GM12878 (cell line): Measurements from ENCODE around the gene TSHZ1. TPM values are rescaled to one million over a fixed set of nuclear protein-coding genes. Genes with fewer than 3 reads are reported as not detected.

Source experiments
- ATAC-seq: fragments of 200-7000 bp; cut with Tn5 transposase; 3 replicates; pipeline ENCODE4 v1.9.1; 2020; ENCODE audit warnings: mild to moderate bottlenecking, moderate library complexity
- BruUV-seq: library from RNA; stranded (reverse); fragments of 400-500 nt; replicated peaks from 2 replicates; lab custom pipeline; 2021; lab: Mats Ljungman, UMichigan
- CTCF ChIA-PET: fragments of 300-600 bp; sonication (Branson Sonifier 250); formaldehyde crosslinking; extraction: SDS; loops from one replicate; lab custom pipeline; 2021; ENCODE audit warnings: inconsistent platforms; lab: Yijun Ruan, JAX
- POLR2A ChIA-PET: fragments of 350-600 bp; formaldehyde crosslinking; extraction: SDS; loops from one replicate; lab custom pipeline; 2021; ENCODE audit warnings: inconsistent platforms; lab: Charles Lee
- RAD21 ChIA-PET: fragments of 300-600 bp; sonication (Branson Sonifier 250); formaldehyde crosslinking; loops from one replicate; lab custom pipeline; 2023; ENCODE audit warnings: antibody characterized with exemption; ENCODE audit not compliant: unreplicated experiment; lab: Charles Lee
- SMC1A ChIA-PET: fragments of 300-600 bp; sonication (Branson Sonifier 250); formaldehyde crosslinking; loops from one replicate; lab custom pipeline; 2023; ENCODE audit not compliant: unreplicated experiment, uncharacterized antibody; lab: Charles Lee
- DNase-seq: peaks from one replicate; pipeline ENCODE4 v3.0.0-alpha.2; 2011; ENCODE audit warnings: low read depth, low spot score
- FAIRE-seq: peaks from 3 replicates; lab custom pipeline; 2011; peaks lifted over from hg19 to GRCh38; lab: Jason Lieb, UNC
- H2AFZ ChIP-seq: 2 replicates; pipeline ENCODE4 v1.6.0; 2011; ENCODE audit warnings: low read depth, low read length, control low read depth; ENCODE audit not compliant: control insufficient read depth
- H3K27ac ChIP-seq: 2 replicates; pipeline ENCODE4 v1.5.1; 2011; ENCODE audit warnings: control low read depth; ENCODE audit not compliant: control insufficient read depth, insufficient read depth
- H3K27me3 ChIP-seq, 2 experiments: replicated peaks in 1 of 2; 2 replicates each; pipeline versions ENCODE4 v1.6.0 to v1.6.1; 2011; ENCODE audit warnings: low read length in 1 of 2; ENCODE audit not compliant: control insufficient read depth in 2 of 2, insufficient read depth in 2 of 2
- H3K36me3 ChIP-seq, 2 experiments: 2 replicates each; pipeline ENCODE4 v1.5.1; 2011; ENCODE audit warnings: low read length in 1 of 2; ENCODE audit not compliant: control insufficient read depth in 2 of 2, insufficient read depth in 2 of 2
- H3K4me1 ChIP-seq: 2 replicates; pipeline ENCODE4 v1.6.1; 2011; ENCODE audit warnings: mild to moderate bottlenecking, low read length, moderate library complexity, mixed read lengths; ENCODE audit not compliant: control insufficient read depth, insufficient read depth
- H3K4me2 ChIP-seq: 2 replicates; pipeline ENCODE4 v1.6.0; 2011; ENCODE audit warnings: control low read depth; ENCODE audit not compliant: control insufficient read depth, insufficient read depth
- H3K4me3 ChIP-seq: fragments of 200-600 bp; sonication (generic); 2 replicates; pipeline ENCODE4 v1.5.1; 2016
- H3K79me2 ChIP-seq: 2 replicates; pipeline ENCODE4 v1.6.0; 2011; ENCODE audit warnings: low read length; ENCODE audit not compliant: control insufficient read depth, insufficient read depth
- H3K9ac ChIP-seq: 2 replicates; pipeline ENCODE4 v1.8.0; 2011; ENCODE audit warnings: low read length, control low read depth, mixed read lengths; ENCODE audit not compliant: control insufficient read depth, insufficient read depth
- H3K9me3 ChIP-seq: replicated peaks from 3 replicates; pipeline ENCODE4 v1.5.1; 2011; ENCODE audit warnings: mild to moderate bottlenecking, low read length; ENCODE audit not compliant: control insufficient read depth, insufficient read depth
- H4K20me1 ChIP-seq: 2 replicates; pipeline ENCODE4 v1.6.0; 2011; ENCODE audit not compliant: control insufficient read depth, insufficient read depth
- ATF3 ChIP-seq: IDR thresholded peaks from 2 replicates; pipeline ENCODE4 v1.6.1; 2011; ENCODE audit warnings: low read depth, mild to moderate bottlenecking, low read length, moderate library complexity, borderline replicate concordance; ENCODE audit errors: extremely low read depth
- BRCA1 ChIP-seq: IDR thresholded peaks from 2 replicates; pipeline ENCODE4 v1.6.1; 2011; ENCODE audit warnings: low read depth, low read length, improper control_type of control experiment
- CUX1 ChIP-seq: IDR thresholded peaks from 2 replicates; pipeline ENCODE4 v1.6.1; 2012; ENCODE audit warnings: improper control_type of control experiment, low read depth, low read length; ENCODE audit not compliant: insufficient replicate concordance
- EZH2 ChIP-seq: IDR thresholded peaks from 2 replicates; pipeline ENCODE4 v1.6.1; 2012; ENCODE audit warnings: low read depth, mild to moderate bottlenecking, control low read depth, inconsistent platforms, low read length, borderline replicate concordance; ENCODE audit not compliant: control insufficient read depth
- MTA2 ChIP-seq: fragments of 450-650 bp; IDR thresholded peaks from 2 replicates; pipeline ENCODE4 v1.6.1; 2016; ENCODE audit warnings: low read depth, mild to moderate bottlenecking, moderate library complexity
- SREBF2 ChIP-seq: IDR thresholded peaks from 2 replicates; pipeline ENCODE4 v1.6.1; 2012; ENCODE audit warnings: mild to moderate bottlenecking, low read length
- SRF ChIP-seq, 2 experiments: IDR thresholded peaks; 2 replicates each; pipeline ENCODE4 v1.6.1; 2011; ENCODE audit warnings: low read depth in 2 of 2, low read length in 2 of 2, mild to moderate bottlenecking in 1 of 2, moderate library complexity in 1 of 2
- STAT3 ChIP-seq: IDR thresholded peaks from 2 replicates; pipeline ENCODE4 v1.6.1; 2011; ENCODE audit warnings: low read depth, low read length, improper control_type of control experiment
- ZNF217 ChIP-seq: fragments of 450-650 bp; IDR thresholded peaks from 2 replicates; pipeline ENCODE4 v1.6.1; 2017; ENCODE audit warnings: antibody characterized with exemption, mild to moderate bottlenecking
- ZNF274 ChIP-seq: IDR thresholded peaks from one replicate; pipeline ENCODE4 v1.8.0; 2011; ENCODE audit not compliant: insufficient read length, insufficient read depth
- WGBS: methylation state at CpG from one replicate; pipeline ENCODE4 v1.1.6; 2016; ENCODE audit warnings: low lambda C conversion rate; ENCODE audit not compliant: insufficient replicate concordance, insufficient coverage; ENCODE audit errors: missing lambda C conversion rate; 5-methylcytosine and 5-hydroxymethylcytosine counted together
- in situ Hi-C: fragments of 300-500 bp; cut with MboI; formaldehyde crosslinking; loops from 9 replicates; pipeline ENCODE4 v1.14.3; 2018; ENCODE audit warnings: mixed read lengths
- intact Hi-C: fragments of 100-400 bp; cut with micrococcal nuclease; formaldehyde crosslinking; loops from one replicate; pipeline ENCODE4 v1.14.2; 2022; ENCODE audit not compliant: unreplicated experiment
- polyA plus RNA-seq, 11 experiments: library from polyadenylated mRNA; depleted of rRNA in 4 of 11; unstranded in 6 of 11; stranded (reverse) in 5 of 11; fragments of >200 nt; fragmentation: Nextera tagmentation in 4 of 11; fragmentation: Illumina TruSeq in 1 of 11; extraction: Ambion mirVana in 4 of 11; extraction: Trizol in 1 of 11; gene quantifications; 1 replicate in 1 of 11; 2 replicates in 10 of 11; pipeline versions ENCODE4 v1.2.1 to v1.2.3, GENCODE V29; 2011 to 2016; ENCODE audit warnings: inconsistent platforms in 2 of 11, missing spikeins in 2 of 11, low read depth in 1 of 11
- total RNA-seq, 4 experiments: library from RNA; depleted of rRNA in 3 of 4; stranded (reverse); fragments of >200 nt in 3 of 4; fragmentation: Illumina TruSeq in 1 of 4; extraction: Trizol in 1 of 4; gene quantifications; 2 replicates each; pipeline versions ENCODE4 v1.2.1 to v1.2.3, GENCODE V29; 2013 to 2021

TSHZ1 gene
- total and polyA plus RNA-seq, 10 of the 15 experiments (the other 5 are each of a cell fraction or from before 2014, with no cell fraction given) = 2.2 to 15.2 (median 5.1) TPM

GRCh38 chr18:75309564-75309963 is 99.0 kb downstream of the TSHZ1 start:
- no peaks in the 10 kb centered on the region for H3K4me1 ChIP-seq
- H3K4me2 ChIP-seq = no peak overlapping the region
- H2AFZ ChIP-seq = no peak overlapping the region
- ChIA-PET RAD21 (no interaction called here), POLR2A (no interaction called here), CTCF (no interaction called here), SMC1A (interaction anchor here (0.6 kb wide), 1 partner anchor 1357 kb away, joined by 3 read pairs; no protein-coding TSS in a partner anchor)
- H3K27me3 ChIP-seq = no peaks in the 10 kb centered on the region
- H3K36me3 ChIP-seq = no peaks in the 10 kb centered on the region
- BruUV-seq = no TSS peak
- H3K79me2 ChIP-seq = no peaks in the 10 kb centered on the region
- no peak for ATAC-seq
- DNase-seq = no peak
- no peak for FAIRE-seq
- H3K4me3 ChIP-seq = no peak overlapping the region
- in situ Hi-C loops (no loop called here), intact Hi-C loops (no loop called here)
- H4K20me1 ChIP-seq = no peaks in the 10 kb centered on the region
- H3K9ac ChIP-seq = no peak overlapping the region
- H3K27ac ChIP-seq = no peak overlapping the region
- H3K9me3 ChIP-seq = no peaks in the 10 kb centered on the region
- WGBS = 52% methylated on average over 8 of the region's 8 CpGs
- no peak for TF ChIP-seq STAT3
- TF ChIP-seq MTA2 = no peak
- no peak for TF ChIP-seq SREBF2
- no peak for TF ChIP-seq SRF (IDR thresholded peaks at IDR 0.05; ENCODE audit: low read depth in 2 of 2, low read length in 2 of 2)
- no peak for TF ChIP-seq ATF3
- no peak for TF ChIP-seq ZNF217
- no peak for TF ChIP-seq ZNF274
- no peak for TF ChIP-seq BRCA1
- TF ChIP-seq CUX1 = no peak
- TF ChIP-seq EZH2 = no peak
